Vagina (tissue), 2 donors: ENCODE data around the gene CHST5. TPM values are rescaled to one million over a fixed set of nuclear protein-coding genes. Genes with fewer than 3 reads are reported as not detected.

Source experiments
- DNase-seq, 2 donors: peaks; one replicate each; pipeline ENCODE4 v3.0.0-alpha.2; 2017; ENCODE audit errors: extremely low spot score in 2 of 2
- H3K27ac ChIP-seq: fragments of 200-600 bp; sonication (generic); one replicate; pipeline ENCODE4 v1.5.1; 2019
- H3K27me3 ChIP-seq: fragments of 200-600 bp; sonication (generic); one replicate; pipeline ENCODE4 v1.5.1; 2019
- H3K36me3 ChIP-seq, 2 donors: fragments of 200-600 bp; sonication (generic); one replicate each; pipeline ENCODE4 v1.5.1; 2017 to 2019
- H3K4me1 ChIP-seq: fragments of 200-600 bp; sonication (generic); one replicate; pipeline ENCODE4 v1.5.1; 2019
- H3K4me3 ChIP-seq, 2 donors: fragments of 200-600 bp; sonication (generic); 1 replicate in 1 of 2; 2 replicates in 1 of 2; pipeline ENCODE4 v1.5.1; 2016 to 2019
- H3K9me3 ChIP-seq: fragments of 200-600 bp; sonication (generic); one replicate; pipeline ENCODE4 v1.5.1; 2019
- POLR2A ChIP-seq, 2 donors: fragments of 450-650 bp; IDR thresholded peaks; one replicate each; pipeline ENCODE4 v1.6.1; 2017; ENCODE audit warnings: antibody characterized with exemption in 2 of 2, mild to moderate bottlenecking in 2 of 2, moderate library complexity in 2 of 2
- POLR2AphosphoS5 ChIP-seq, 2 donors: sonication (generic); formaldehyde crosslinking; IDR thresholded peaks; one replicate each; pipeline ENCODE4 v1.9.0; 2017; ENCODE audit warnings: antibody characterized with exemption in 2 of 2, mild to moderate bottlenecking in 2 of 2, low read depth in 1 of 2; ENCODE audit not compliant: insufficient read depth in 1 of 2
- intact Hi-C: fragments of 100-400 bp; cut with DNase I; formaldehyde crosslinking; loops from one replicate; pipeline ENCODE4 v1.15.1; 2023
- total RNA-seq: library from RNA; depleted of rRNA; stranded (reverse); fragments of >200 nt; gene quantifications from one replicate; pipeline ENCODE4 v1.2.3, GENCODE V29; 2016
- TF ChIP-seq, protein P1 (sequence below), 3 experiments: fragments of 450-650 bp in 2 of 3; fragments of 200-600 bp in 1 of 3; sonication (generic) in 1 of 3; IDR thresholded peaks; one replicate each; pipeline ENCODE4 v1.5.1; 2017 to 2019; ENCODE audit warnings: antibody characterized with exemption in 3 of 3, mild to moderate bottlenecking in 2 of 3, moderate library complexity in 2 of 3

CHST5 gene
- total RNA-seq, 1 donor from 2014 or later: not detected

DNA sequence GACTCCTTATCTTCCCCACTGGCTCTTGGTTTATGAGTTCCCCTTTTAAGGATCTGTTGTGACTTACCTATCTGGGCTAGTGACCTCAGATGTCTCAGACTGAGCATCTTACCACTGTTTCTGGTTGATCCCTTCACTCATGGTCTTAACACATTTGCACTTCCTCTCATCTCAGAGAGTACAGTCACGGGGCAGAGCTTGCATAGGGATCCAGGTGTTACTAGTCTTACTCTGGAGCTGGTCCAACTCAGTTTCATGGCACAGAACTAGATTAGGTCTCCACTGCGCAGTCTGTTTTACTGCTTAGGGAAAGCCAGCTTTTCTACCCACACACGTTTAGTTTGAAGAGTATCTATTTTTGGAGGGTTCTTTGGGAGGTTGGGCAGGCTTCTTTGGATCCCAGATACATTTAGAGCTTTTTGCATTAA, 40.5 kb upstream of the CHST5 start:
- H3K9me3 ChIP-seq: no peaks in the 10 kb centered on the region
- peaks cover 0 to 78% of the 10 kb centered on the region in 2 donors for H3K36me3 ChIP-seq
- no peak overlapping the region for H3K4me3 ChIP-seq
- peaks cover 11% of the 10 kb centered on the region for H3K4me1 ChIP-seq
- no peaks in the 10 kb centered on the region for H3K27me3 ChIP-seq
- intact Hi-C loops: no loop called here
- no peak for DNase-seq
- H3K27ac ChIP-seq: no peak overlapping the region
- no peak for TF ChIP-seq POLR2AphosphoS5 (IDR thresholded peaks at IDR 0.05; ENCODE audit: insufficient read depth in 1 of 2, low read depth in 1 of 2)
- TF ChIP-seq, protein P1, sequence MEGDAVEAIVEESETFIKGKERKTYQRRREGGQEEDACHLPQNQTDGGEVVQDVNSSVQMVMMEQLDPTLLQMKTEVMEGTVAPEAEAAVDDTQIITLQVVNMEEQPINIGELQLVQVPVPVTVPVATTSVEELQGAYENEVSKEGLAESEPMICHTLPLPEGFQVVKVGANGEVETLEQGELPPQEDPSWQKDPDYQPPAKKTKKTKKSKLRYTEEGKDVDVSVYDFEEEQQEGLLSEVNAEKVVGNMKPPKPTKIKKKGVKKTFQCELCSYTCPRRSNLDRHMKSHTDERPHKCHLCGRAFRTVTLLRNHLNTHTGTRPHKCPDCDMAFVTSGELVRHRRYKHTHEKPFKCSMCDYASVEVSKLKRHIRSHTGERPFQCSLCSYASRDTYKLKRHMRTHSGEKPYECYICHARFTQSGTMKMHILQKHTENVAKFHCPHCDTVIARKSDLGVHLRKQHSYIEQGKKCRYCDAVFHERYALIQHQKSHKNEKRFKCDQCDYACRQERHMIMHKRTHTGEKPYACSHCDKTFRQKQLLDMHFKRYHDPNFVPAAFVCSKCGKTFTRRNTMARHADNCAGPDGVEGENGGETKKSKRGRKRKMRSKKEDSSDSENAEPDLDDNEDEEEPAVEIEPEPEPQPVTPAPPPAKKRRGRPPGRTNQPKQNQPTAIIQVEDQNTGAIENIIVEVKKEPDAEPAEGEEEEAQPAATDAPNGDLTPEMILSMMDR (IDR thresholded peaks at IDR 0.05): no peak
- no peak for TF ChIP-seq POLR2A (IDR thresholded peaks at IDR 0.05)

DNA sequence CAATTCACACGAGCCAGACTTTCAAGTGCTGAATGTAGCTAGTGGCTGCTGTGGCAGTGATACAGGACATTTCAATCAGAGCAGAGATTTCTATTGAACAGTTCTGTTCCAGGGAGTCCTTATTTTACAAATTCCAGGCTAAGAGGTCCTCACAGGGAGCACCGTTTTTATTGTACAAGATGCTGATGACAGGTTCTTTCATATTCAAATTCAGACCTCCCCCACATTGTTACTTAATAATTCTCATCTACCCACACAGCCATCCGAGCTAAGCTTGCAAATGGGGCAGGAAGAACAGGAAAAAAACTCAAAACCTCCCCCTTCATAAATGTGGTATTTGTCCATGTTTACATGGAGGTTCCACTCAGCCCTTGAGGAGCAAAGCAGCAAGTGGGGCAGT, 40.0 kb upstream of the CHST5 start:
- no peak overlapping the region for H3K27ac ChIP-seq
- H3K4me1 ChIP-seq: peaks cover 11% of the 10 kb centered on the region
- DNase-seq: no peak
- H3K4me3 ChIP-seq: no peak overlapping the region
- TF ChIP-seq, protein P1 (IDR thresholded peaks at IDR 0.05): no peak
- no peaks in the 10 kb centered on the region for H3K9me3 ChIP-seq
- intact Hi-C loops: no loop called here
- H3K36me3 ChIP-seq: peaks cover 0 to 79% of the 10 kb centered on the region in 2 donors
- H3K27me3 ChIP-seq: no peaks in the 10 kb centered on the region

DNA sequence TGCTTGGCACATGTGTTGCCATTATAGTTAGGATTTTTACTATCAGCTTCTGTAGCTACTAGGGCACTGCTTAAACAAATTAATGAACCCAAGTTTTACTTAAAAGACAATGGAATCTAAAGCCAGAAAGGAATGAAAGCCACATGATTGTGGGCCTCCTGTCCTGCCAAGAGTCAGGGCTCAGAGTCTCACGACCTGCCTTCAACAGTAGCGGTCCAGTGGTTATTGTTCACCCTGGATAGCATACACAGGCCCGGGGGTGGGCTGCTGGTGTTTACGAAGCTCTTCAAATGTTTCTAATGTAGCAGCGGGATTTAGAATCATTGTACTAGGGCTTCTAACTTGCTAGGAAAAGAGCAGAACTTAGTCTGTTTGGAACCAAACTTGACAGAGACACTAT, 38.0 kb upstream of the CHST5 start:
- DNase-seq: no peak
- no peaks in the 10 kb centered on the region for H3K27me3 ChIP-seq
- H3K27ac ChIP-seq: no peak overlapping the region
- no peak overlapping the region for H3K4me3 ChIP-seq
- intact Hi-C loops: no loop called here
- no peaks in the 10 kb centered on the region for H3K9me3 ChIP-seq
- peaks cover 0 to 85% of the 10 kb centered on the region in 2 donors for H3K36me3 ChIP-seq
- peaks cover 24% of the 10 kb centered on the region for H3K4me1 ChIP-seq
- TF ChIP-seq POLR2A (IDR thresholded peaks at IDR 0.05) (no peak), POLR2AphosphoS5 (IDR thresholded peaks at IDR 0.05; ENCODE audit: insufficient read depth in 1 of 2, low read depth in 1 of 2) (no peak)
- TF ChIP-seq, protein P1 (IDR thresholded peaks at IDR 0.05): no peak

- no peak for DNase-seq
- peaks cover 0 to 85% of the 10 kb centered on the region in 2 donors for H3K36me3 ChIP-seq
- no peak for TF ChIP-seq POLR2A (IDR thresholded peaks at IDR 0.05)
- H3K4me3 ChIP-seq: no peak overlapping the region
- H3K4me1 ChIP-seq: peaks cover 33% of the 10 kb centered on the region
- intact Hi-C loops: no loop called here
- H3K27me3 ChIP-seq: no peaks in the 10 kb centered on the region
- no peaks in the 10 kb centered on the region for H3K9me3 ChIP-seq
- H3K27ac ChIP-seq: no peak overlapping the region
Measured at GRCh38 chr16:75572864-75573542, 37.1 kb upstream of the CHST5 start.

DNA sequence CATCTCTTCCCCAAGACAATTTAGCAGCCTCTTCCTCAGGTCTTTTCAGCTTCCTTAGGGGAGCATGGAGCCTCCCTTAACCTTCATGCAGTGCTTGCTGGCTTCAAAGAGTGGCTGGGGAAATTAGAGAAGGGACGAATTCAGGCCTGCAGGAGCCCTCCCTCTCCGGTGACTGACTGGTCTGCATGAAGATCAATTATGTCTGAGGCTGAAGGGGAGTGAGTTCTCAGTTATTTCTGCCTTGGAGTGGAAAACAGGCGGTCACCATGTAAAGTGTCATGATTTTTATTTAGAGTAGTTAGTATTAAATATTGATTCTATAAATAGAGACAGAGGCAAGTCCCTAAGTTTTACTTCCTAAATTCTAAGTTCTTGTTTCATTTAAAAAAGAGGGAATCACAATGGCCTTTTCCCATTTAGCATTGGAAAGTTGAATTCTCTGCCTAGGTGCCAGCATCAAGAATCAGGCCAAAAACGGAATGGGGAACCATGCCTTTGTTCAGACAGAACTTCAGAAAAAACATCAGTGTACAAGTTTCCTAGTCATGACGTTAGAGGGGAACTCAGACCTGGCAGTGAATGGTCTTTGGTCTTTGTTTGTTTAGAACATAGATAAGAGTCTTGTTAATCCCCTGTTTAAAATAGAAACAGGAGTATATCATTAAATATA, 34.6 kb upstream of the CHST5 start:
- no peak for TF ChIP-seq POLR2AphosphoS5 (IDR thresholded peaks at IDR 0.05; ENCODE audit: insufficient read depth in 1 of 2, low read depth in 1 of 2)
- no peak for TF ChIP-seq POLR2A (IDR thresholded peaks at IDR 0.05)
- TF ChIP-seq, protein P1 (IDR thresholded peaks at IDR 0.05): no peak
- Histone ChIP-seq H3K9me3 (no peaks in the 10 kb centered on the region), H3K4me3 (no peak overlapping the region), H3K4me1 (peaks cover 49% of the 10 kb centered on the region), H3K27me3 (no peaks in the 10 kb centered on the region), H3K36me3 (peaks cover 0 to 63% of the 10 kb centered on the region in 2 donors), H3K27ac (no peak overlapping the region)
- intact Hi-C loops: no loop called here
- no peak for DNase-seq
